ENCODE results near the gene SLC29A2.

DNA sequence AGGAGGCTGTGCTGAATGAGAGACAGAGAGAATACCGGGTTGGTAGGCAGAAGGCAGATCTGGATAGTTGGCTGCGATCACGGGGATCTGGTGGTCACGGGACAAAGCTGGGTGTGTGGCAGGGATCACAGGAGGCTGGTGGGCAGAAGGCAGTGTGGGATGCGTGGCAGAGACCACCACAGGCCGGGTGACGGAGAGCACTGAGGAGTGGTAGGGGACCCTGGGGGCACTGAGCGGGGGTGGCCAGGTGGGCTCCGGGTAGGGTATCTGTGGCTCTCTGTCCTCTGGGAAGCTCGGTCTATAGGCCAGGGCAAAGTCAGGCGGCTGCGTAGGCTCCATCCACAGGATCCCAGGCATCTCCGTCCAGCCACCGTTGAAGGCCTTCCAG, 56.1 kb downstream of the SLC29A2 start:
- TF ChIP-seq, protein P1, sequence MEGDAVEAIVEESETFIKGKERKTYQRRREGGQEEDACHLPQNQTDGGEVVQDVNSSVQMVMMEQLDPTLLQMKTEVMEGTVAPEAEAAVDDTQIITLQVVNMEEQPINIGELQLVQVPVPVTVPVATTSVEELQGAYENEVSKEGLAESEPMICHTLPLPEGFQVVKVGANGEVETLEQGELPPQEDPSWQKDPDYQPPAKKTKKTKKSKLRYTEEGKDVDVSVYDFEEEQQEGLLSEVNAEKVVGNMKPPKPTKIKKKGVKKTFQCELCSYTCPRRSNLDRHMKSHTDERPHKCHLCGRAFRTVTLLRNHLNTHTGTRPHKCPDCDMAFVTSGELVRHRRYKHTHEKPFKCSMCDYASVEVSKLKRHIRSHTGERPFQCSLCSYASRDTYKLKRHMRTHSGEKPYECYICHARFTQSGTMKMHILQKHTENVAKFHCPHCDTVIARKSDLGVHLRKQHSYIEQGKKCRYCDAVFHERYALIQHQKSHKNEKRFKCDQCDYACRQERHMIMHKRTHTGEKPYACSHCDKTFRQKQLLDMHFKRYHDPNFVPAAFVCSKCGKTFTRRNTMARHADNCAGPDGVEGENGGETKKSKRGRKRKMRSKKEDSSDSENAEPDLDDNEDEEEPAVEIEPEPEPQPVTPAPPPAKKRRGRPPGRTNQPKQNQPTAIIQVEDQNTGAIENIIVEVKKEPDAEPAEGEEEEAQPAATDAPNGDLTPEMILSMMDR (IDR thresholded peaks at IDR 0.05): no peak
- no peak for TF ChIP-seq POLR2A (IDR thresholded peaks at IDR 0.05)
- no peak for TF ChIP-seq POLR2AphosphoS5 (IDR thresholded peaks at IDR 0.05)
- TF ChIP-seq EP300 (IDR thresholded peaks at IDR 0.05): no peak

All from upper lobe of left lung (tissue), 4 donors.